ENCODE results near the gene CLDND1.

GRCh38 chr3:98501863-98502576, 20.7 kb downstream of the CLDND1 start:
- TF ChIP-seq CTCF (IDR thresholded peaks at IDR 0.05) (no peak), EP300 (IDR thresholded peaks at IDR 0.05) (no peak), POLR2A (IDR thresholded peaks at IDR 0.05) (no peak)

All from sigmoid colon (tissue), 4 donors.